Thyroid gland (tissue), 4 donors: Measurements from ENCODE around the gene INO80B. TPM values are rescaled to one million over a fixed set of nuclear protein-coding genes. Genes with fewer than 3 reads are reported as not detected.

ENCODE experiments used
- DNase-seq, 2 donors: peaks; one replicate each; pipeline ENCODE4 v3.0.0-alpha.2; 2019
- H3K27ac ChIP-seq, 3 donors: fragments of 200-600 bp; sonication (generic); 1 replicate in 2 of 3; 2 replicates in 1 of 3; pipeline ENCODE4 v1.5.1; 2016 to 2019; ENCODE audit warnings: mild to moderate bottlenecking in 1 of 3, moderate library complexity in 1 of 3
- H3K27me3 ChIP-seq: fragments of 200-600 bp; sonication (generic); one replicate; pipeline ENCODE4 v1.5.1; 2019
- H3K36me3 ChIP-seq, 2 donors: fragments of 200-600 bp; sonication (generic); one replicate each; pipeline ENCODE4 v1.5.1; 2016 to 2019
- H3K4me1 ChIP-seq, 2 donors: fragments of 200-600 bp; sonication (generic); one replicate each; pipeline ENCODE4 v1.5.1; 2017 to 2019
- H3K4me3 ChIP-seq, 3 donors: fragments of 200-600 bp; sonication (generic); replicated peaks in 1 of 3; 1 replicate in 2 of 3; 2 replicates in 1 of 3; pipeline ENCODE4 v1.5.1; 2016; ENCODE audit warnings: mild to moderate bottlenecking in 1 of 3
- H3K9me3 ChIP-seq: fragments of 200-600 bp; sonication (generic); one replicate; pipeline ENCODE4 v1.5.1; 2017
- CTCF ChIP-seq, 6 experiments: fragments of 200-600 bp in 3 of 6; fragments of 450-650 bp in 3 of 6; sonication (generic) in 3 of 6; IDR thresholded peaks; one replicate each; pipeline ENCODE4 v1.5.1; 2016 to 2019; ENCODE audit warnings: antibody characterized with exemption in 6 of 6, mild to moderate bottlenecking in 2 of 6, inconsistent platforms in 1 of 6, moderate library complexity in 1 of 6
- POLR2A ChIP-seq, 2 donors: fragments of 450-650 bp; IDR thresholded peaks; one replicate each; pipeline ENCODE4 v1.6.1; 2017; ENCODE audit warnings: antibody characterized with exemption in 2 of 2, mild to moderate bottlenecking in 2 of 2, moderate library complexity in 1 of 2
- WGBS, 2 donors: methylation state at CpG; one replicate each; pipeline ENCODE4 v1.1.5; 2017; 5-methylcytosine and 5-hydroxymethylcytosine counted together
- intact Hi-C: fragments of 100-400 bp; cut with DNase I; formaldehyde crosslinking; loops from one replicate; pipeline ENCODE4 v1.15.1; 2023
- total RNA-seq, 4 donors: library from RNA; depleted of rRNA; stranded (reverse); fragments of >200 nt; gene quantifications; one replicate each; pipeline ENCODE4 v1.2.3, GENCODE V29; 2016

INO80B gene
- total RNA-seq, 4 donors from 2014 or later: 19.9 to 74.4 (median 46.1) TPM

DNA sequence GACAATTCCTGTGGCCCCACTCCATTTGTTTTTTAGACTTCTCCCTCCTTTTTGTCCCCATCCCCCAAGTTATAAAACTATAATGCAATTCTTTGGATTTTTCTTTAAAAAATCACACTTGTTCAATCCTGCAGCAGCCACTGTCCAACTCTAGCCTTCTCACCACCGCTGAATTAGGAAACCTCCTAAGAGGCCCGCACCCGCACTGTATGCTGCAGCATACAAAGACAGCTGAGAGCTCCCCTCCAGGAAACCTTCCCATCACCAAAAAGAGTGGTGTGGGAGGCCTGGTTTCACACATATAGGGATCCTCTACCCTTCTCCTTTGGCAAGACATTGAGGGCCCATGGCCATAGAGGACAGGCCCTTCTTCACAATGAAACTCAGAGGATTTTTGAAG lies 49.7 kb downstream of the INO80B start:
- intact Hi-C loops: no loop called here
- Histone ChIP-seq H3K9me3 (no peaks in the 10 kb centered on the region), H3K4me1 (peaks cover 25 to 34% of the 10 kb centered on the region in 2 donors), H3K27ac (no peak overlapping the region), H3K27me3 (peaks cover 7% of the 10 kb centered on the region), H3K4me3 (no peak overlapping the region), H3K36me3 (peaks cover 11 to 12% of the 10 kb centered on the region in 2 donors)
- WGBS, 2 donors: 92 to 98% methylated on average over 3 of the region's 3 CpGs
- TF ChIP-seq CTCF (IDR thresholded peaks at IDR 0.05): no peak
- no peak for TF ChIP-seq POLR2A (IDR thresholded peaks at IDR 0.05)
- no peak for DNase-seq

DNA sequence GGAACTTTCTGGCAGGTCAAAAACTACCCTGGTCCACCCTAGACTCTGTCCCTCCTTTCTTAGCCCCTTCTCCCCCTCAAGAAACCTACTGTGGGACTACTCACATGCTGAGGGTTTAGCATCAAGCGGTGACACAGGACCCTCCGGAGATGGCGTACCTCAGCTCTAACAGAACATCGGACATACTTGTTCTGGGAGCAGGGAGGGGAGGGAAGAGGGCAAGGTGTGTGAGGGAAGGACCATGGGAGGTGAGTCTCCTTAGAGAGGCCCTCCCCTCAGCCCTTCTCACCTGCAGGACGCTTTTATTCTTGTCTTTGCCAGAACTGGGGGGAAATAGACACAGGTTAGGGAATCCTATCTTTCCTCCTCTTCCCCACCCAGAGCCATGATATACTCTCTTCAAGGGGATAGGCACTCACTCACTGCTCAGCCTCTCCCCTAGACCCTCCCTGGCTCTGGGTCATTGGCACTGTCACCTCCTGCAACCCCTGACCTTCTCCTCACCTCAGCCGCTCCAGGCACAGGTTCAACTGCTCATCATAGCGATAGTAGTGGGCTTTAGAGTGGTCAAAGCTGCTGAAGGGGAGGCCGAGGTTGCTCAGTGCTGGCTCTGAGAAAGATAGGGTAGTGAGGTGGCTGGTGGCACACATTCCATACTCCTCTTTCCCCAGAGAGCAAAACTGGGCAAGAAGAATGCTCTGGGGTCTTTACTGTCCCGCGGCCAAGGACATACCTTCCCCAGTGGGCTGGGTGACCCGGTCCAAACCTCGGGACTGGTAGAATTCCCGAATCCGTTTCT lies 50.8 kb downstream of the INO80B start:
- 98% methylated on average over 14 of the region's 14 CpGs for WGBS, 2 donors
- TF ChIP-seq POLR2A (IDR thresholded peaks at IDR 0.05) (no peak), CTCF (IDR thresholded peaks at IDR 0.05) (no peak)
- peak overlapping the region in 1 of 3 donors; percentile 61 for H3K4me3 ChIP-seq
- H3K4me1 ChIP-seq: peaks cover 24 to 33% of the 10 kb centered on the region in 2 donors
- H3K36me3 ChIP-seq: peaks cover 11 to 12% of the 10 kb centered on the region in 2 donors
- no peak for DNase-seq
- no peaks in the 10 kb centered on the region for H3K9me3 ChIP-seq
- H3K27ac ChIP-seq: no peak overlapping the region
- intact Hi-C loops: no loop called here
- peaks cover 7% of the 10 kb centered on the region for H3K27me3 ChIP-seq

DNA sequence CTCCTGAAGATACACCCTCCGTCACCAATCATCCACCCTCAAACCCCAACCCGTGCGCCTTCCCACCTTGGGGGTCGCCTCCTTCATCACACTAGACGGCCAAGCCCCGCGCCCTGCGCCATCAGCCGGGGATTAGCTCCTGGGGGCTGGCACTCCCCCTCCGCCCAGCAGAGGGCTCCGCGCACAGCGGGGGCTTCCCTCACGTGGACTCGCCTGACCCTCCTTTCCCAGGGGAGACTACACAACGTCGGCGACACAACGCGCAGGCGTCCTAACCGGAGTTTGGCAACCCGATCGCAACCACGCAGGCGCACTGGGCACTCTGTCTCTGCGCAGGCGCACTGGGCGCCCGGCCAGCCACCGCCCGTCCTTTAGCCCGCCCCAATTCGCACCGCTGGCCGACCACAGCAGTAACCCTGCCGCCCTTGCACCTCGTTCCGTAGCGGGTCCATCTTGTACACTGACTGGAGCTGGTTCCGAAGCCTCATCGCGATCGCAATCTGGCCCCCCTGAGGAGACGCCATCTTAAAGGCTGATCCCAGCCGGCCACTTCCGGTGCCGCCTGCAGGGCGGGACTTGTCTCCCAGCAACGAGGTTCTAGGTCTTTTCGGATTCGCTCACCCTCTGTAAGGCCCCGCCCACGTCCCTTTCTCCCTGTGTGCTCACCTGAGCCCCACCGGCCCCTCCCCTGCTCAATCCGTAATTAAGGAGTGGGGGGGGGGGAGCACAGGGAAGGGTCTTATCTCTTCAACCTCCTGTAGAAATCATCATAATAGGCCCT lies 52.4 kb downstream of the INO80B start, which contains the start of gene PCGF1:
PCGF1 (minus strand) TSS at position 551 of the 781 bp plus-strand sequence; CDS start at position 524, 27 bp downstream.
- H3K4me1 ChIP-seq: peaks cover 22 to 33% of the 10 kb centered on the region in 2 donors
- H3K9me3 ChIP-seq: no peaks in the 10 kb centered on the region
- peak within 1 kb of the TSS; percentile 96 to 98 (median 98) for H3K27ac ChIP-seq
- DNase-seq: peak; percentile 100
- peaks cover 11 to 12% of the 10 kb centered on the region in 2 donors for H3K36me3 ChIP-seq
- 1% methylated on average over 21 to 29 of the region's 56 CpGs for WGBS, 2 donors
- H3K27me3 ChIP-seq: peaks cover 13% of the 10 kb centered on the region
- TF ChIP-seq POLR2A (IDR thresholded peaks at IDR 0.05) (peak in 1 of 2 donors; percentile 79), CTCF (IDR thresholded peaks at IDR 0.05) (peak in 3 of 6 experiments; percentile 11 to 35 (median 21))
- intact Hi-C loops: no loop called here
- H3K4me3 ChIP-seq: peak within 1 kb of the TSS; percentile 44 to 61 (median 54)

Other genes with a start within 250 kb of the INO80B start
- 10 to 100 TPM; 18.3 to 94.5 (median 59.8) TPM for gene SLC4A5, start 111.7 kb upstream of the INO80B start, total RNA-seq
- 100 to 1,000 TPM in 3 of 4 donors, 10 to 100 TPM in 1; 82.6 to 124 (median 108) TPM for gene DCTN1, start 74.8 kb upstream of the INO80B start, total RNA-seq
- gene C2orf81, start 33.5 kb upstream of the INO80B start, total RNA-seq: 1 to 10 TPM; 2.3 to 3.4 (median 3.1) TPM
- gene WDR54, start 33.4 kb upstream of the INO80B start, total RNA-seq: 10 to 100 TPM in 3 of 4 donors, 1 to 10 TPM in 1; 6.5 to 19.3 (median 13.6) TPM
- gene RTKN, start 13.2 kb upstream of the INO80B start, total RNA-seq: 10 to 100 TPM; 24.5 to 41.9 (median 35.6) TPM
- gene WBP1, start 3.4 kb downstream of the INO80B start, total RNA-seq: 100 to 1,000 TPM in 2 of 4 donors, 10 to 100 TPM in 2; 60.7 to 119 (median 102) TPM
- 10 to 100 TPM; 40.9 to 57.6 (median 51.3) TPM for gene MOGS, start 10.3 kb downstream of the INO80B start, total RNA-seq
- gene MRPL53, start 17.6 kb downstream of the INO80B start, total RNA-seq: 10 to 100 TPM; 15.0 to 49.4 (median 40.9) TPM
- 10 to 100 TPM; 13.6 to 58.7 (median 31.3) TPM for gene CCDC142, start 27.9 kb downstream of the INO80B start, total RNA-seq
- 10 to 100 TPM; 18.9 to 38.0 (median 22.4) TPM for gene TTC31, start 28.0 kb downstream of the INO80B start, total RNA-seq
- gene LBX2, start 44.5 kb downstream of the INO80B start, total RNA-seq: 1 to 10 TPM in 2 of 4 donors, under 1 TPM in 1, not detected in 1; 0.50 to 2.6 (median 1.9) TPM
- gene PCGF1, start 52.6 kb downstream of the INO80B start, total RNA-seq: 10 to 100 TPM; 11.0 to 25.9 (median 17.1) TPM
- not detected for gene TLX2, start 59.4 kb downstream of the INO80B start, total RNA-seq
- not detected for gene DQX1, start 71.1 kb downstream of the INO80B start, total RNA-seq
- gene AUP1, start 74.6 kb downstream of the INO80B start, total RNA-seq: 100 to 1,000 TPM in 3 of 4 donors, 10 to 100 TPM in 1; 93.7 to 168 (median 112) TPM
- gene HTRA2, start 74.8 kb downstream of the INO80B start, total RNA-seq: 10 to 100 TPM; 27.3 to 45.9 (median 37.5) TPM
- 1 to 10 TPM in 3 of 4 donors, under 1 TPM in 1; 0.98 to 5.6 (median 2.2) TPM for gene LOXL3, start 98.9 kb downstream of the INO80B start, total RNA-seq
- gene DOK1, start 99.6 kb downstream of the INO80B start, total RNA-seq: 10 to 100 TPM; 14.4 to 19.4 (median 18.4) TPM
- 1 to 10 TPM in 3 of 4 donors, under 1 TPM in 1; 0.81 to 2.6 (median 1.8) TPM for gene M1AP, start 193.2 kb downstream of the INO80B start, total RNA-seq
- gene SEMA4F, start 199.2 kb downstream of the INO80B start, total RNA-seq: 1 to 10 TPM; 4.3 to 7.2 (median 6.1) TPM